Naive B cell (primary cell): ENCODE results near the gene RPLP2. TPM values are rescaled to one million over a fixed set of nuclear protein-coding genes. Genes with fewer than 3 reads are reported as not detected.

Source experiments
- ATAC-seq, 2 donors: fragments of 150-1000 bp; cut with Tn5 transposase; 2 replicates each; pipeline ENCODE4 v1.10.0; 2021; ENCODE audit warnings: low read depth in 2 of 2, mild to moderate bottlenecking in 2 of 2, moderate library complexity in 2 of 2
- DNase-seq: peaks from one replicate; pipeline ENCODE4 v3.0.0; 2022
- H3K27ac Mint-ChIP-seq, 6 donors: one replicate each; pipeline ENCODE4 v1.8.0; 2020 to 2022; ENCODE audit warnings: mild to moderate bottlenecking in 6 of 6, mixed read lengths in 6 of 6, moderate library complexity in 5 of 6, inconsistent platforms in 2 of 6
- H3K27me3 Mint-ChIP-seq, 3 donors: one replicate each; pipeline ENCODE4 v1.8.0; 2021 to 2022; ENCODE audit warnings: mixed read lengths in 3 of 3, mild to moderate bottlenecking in 1 of 3
- H3K36me3 Mint-ChIP-seq, 2 donors: one replicate each; pipeline ENCODE4 v1.8.0; 2020 to 2022; ENCODE audit warnings: mixed read lengths in 2 of 2, inconsistent platforms in 1 of 2, mild to moderate bottlenecking in 1 of 2
- H3K4me1 Mint-ChIP-seq, 3 donors: one replicate each; pipeline ENCODE4 v1.8.0; 2020 to 2022; ENCODE audit warnings: mixed read lengths in 3 of 3, inconsistent platforms in 1 of 3, mild to moderate bottlenecking in 1 of 3, moderate library complexity in 1 of 3
- H3K4me3 Mint-ChIP-seq, 8 donors: one replicate each; pipeline ENCODE4 v1.8.0; 2020 to 2022; ENCODE audit warnings: mild to moderate bottlenecking in 8 of 8, mixed read lengths in 8 of 8, moderate library complexity in 8 of 8, inconsistent platforms in 2 of 8
- H3K9me3 Mint-ChIP-seq, 7 donors: one replicate each; pipeline ENCODE4 v1.8.0; 2020 to 2022; ENCODE audit warnings: mixed read lengths in 7 of 7, mild to moderate bottlenecking in 5 of 7, inconsistent platforms in 2 of 7, moderate library complexity in 1 of 7
- polyA plus RNA-seq, 6 donors: library from polyadenylated mRNA; unstranded; fragments of 300-500 nt; fragmentation: Illumina TruSeq; gene quantifications; one replicate each; pipeline ENCODE4 v1.2.3, GENCODE V29; 2021; ENCODE audit warnings: low read depth in 6 of 6

RPLP2 gene
- polyA plus RNA-seq, 6 donors from 2014 or later = 1,447 to 3,573 (median 3,150) TPM

DNA sequence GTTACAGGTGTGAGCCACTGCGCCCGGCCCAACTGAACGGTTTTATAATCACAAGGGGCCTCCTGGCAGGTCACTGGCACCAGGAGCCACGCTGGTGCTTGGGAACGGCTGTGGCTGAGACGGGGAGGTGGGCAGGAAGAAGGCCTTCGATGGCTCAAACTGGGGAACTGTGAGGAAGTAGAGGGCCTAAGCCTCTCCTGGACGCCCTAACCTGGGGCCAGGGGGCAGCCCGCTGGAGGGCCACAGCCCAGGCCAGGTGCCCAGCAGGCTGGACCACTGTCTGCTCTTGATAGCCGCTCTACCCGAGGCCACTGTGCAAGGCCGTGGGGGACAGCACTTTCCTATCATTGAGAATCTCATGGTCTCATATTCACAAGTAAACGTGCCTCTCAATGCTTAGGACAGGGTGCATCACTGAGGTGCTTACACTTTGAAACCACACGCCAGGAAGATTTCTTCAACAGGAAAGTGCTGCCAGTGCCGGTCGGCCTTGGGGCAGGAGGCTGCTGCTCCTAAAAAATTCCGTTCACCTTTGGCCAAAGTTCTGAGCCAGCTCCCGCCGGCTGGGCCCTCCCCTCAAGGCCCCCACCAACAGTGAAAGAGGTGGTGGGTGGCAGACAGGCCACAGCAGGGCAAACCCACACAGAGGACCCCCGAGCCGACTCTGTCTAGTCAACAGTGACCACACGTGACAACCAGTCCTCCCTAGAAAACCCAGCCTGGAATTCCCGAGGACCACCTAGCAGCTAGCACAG, 39.7 kb upstream of the RPLP2 start:
- no peak for ATAC-seq
- Mint-ChIP-seq H3K36me3 (no peaks in the 10 kb centered on the region), H3K9me3 (no peaks in the 10 kb centered on the region), H3K4me1 (peaks cover 0 to 14% (median 5%) of the 10 kb centered on the region in 3 donors), H3K27me3 (no peaks in the 10 kb centered on the region), H3K27ac (no peak overlapping the region), H3K4me3 (no peak overlapping the region)
- DNase-seq = no peak

DNA sequence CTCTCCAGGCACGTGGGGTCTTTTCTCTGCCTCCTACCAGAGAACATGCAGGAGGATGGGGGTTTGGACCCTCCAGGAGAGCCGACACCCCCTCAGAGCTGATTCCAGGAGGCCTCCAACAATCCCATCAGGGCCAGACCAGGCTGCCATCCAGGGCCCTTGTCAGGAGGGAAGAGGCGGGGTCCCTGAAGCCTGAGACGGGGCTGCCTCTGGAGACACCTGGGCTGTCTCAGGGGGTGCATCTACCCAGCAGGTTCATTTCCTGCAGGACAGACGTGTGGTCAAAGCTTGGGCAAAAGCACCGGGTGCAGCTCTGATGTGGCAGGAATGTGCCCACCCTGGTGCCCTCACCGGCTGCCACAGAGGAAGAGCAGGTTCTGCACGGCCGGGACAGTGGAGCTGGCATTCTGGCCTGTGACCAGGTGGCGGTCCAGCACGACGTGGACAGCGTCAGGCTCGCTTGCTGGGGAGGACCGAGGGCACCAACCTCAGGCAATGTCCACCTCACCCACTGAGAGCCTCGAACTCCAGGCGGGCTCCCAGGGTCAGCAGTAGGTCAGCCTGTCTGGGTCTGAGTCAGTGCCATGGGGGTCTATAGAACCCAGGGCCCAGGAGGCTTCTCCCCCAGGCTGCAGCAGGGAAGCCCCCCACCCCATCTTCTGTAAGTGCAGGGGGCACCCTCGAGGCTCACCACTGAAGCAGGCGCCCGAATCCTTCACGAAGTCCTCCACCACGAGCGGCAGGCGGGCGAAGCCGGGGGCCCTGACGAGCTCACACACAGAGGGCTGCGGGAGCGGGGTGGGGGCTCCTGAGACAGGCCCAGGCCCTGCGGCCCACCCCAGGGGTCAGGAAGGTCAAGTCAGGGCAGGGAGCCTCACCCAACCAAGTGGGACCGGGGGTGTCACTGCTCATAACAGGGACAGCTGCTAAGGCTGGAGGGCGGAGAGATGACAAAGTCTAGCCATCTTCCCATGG, 38.8 kb upstream of the RPLP2 start:
- peak overlapping the region in 1 of 8 donors; percentile 32 for H3K4me3 Mint-ChIP-seq
- no peak for ATAC-seq
- H3K36me3 Mint-ChIP-seq = no peaks in the 10 kb centered on the region
- no peaks in the 10 kb centered on the region for H3K9me3 Mint-ChIP-seq
- peaks cover 0 to 20% (median 11%) of the 10 kb centered on the region in 3 donors for H3K4me1 Mint-ChIP-seq
- no peak for DNase-seq
- H3K27ac Mint-ChIP-seq = no peak overlapping the region
- H3K27me3 Mint-ChIP-seq = no peaks in the 10 kb centered on the region

DNA sequence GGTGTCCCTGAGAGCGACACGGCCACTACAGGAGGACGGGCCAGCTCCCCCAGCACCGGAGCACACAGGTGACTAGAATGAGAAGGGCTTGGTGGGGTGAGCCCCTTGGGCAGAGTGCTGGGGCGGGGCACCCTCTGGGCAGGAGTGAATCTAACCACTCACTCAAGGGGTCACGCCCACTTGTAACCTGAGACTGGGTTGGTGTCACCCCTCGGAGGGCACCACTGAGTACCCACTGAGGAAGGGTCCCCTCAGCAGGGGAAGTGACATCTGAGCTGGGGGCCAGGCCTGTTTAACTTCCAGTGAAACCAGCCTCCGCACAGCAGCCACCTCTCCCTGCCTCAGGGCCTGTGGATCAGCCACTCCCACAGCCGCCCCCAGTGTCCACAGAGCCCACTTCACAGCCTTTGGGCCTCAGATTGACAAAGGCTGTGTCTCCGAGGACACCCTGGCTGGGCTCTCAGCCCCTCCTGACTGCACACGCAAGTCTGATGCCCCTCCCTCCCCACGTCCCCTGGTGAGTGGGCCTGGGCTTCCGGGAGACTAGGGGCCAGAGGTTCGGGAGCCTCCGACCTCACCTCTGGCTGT, 38.1 kb upstream of the RPLP2 start:
- peak overlapping the region in 1 of 8 donors; percentile 32 for H3K4me3 Mint-ChIP-seq
- no peaks in the 10 kb centered on the region for H3K36me3 Mint-ChIP-seq
- H3K4me1 Mint-ChIP-seq = peaks cover 5 to 27% (median 18%) of the 10 kb centered on the region in 3 donors
- DNase-seq (no peak), ATAC-seq (no peak)
- H3K9me3 Mint-ChIP-seq = no peaks in the 10 kb centered on the region
- no peaks in the 10 kb centered on the region for H3K27me3 Mint-ChIP-seq
- H3K27ac Mint-ChIP-seq = no peak overlapping the region

DNA sequence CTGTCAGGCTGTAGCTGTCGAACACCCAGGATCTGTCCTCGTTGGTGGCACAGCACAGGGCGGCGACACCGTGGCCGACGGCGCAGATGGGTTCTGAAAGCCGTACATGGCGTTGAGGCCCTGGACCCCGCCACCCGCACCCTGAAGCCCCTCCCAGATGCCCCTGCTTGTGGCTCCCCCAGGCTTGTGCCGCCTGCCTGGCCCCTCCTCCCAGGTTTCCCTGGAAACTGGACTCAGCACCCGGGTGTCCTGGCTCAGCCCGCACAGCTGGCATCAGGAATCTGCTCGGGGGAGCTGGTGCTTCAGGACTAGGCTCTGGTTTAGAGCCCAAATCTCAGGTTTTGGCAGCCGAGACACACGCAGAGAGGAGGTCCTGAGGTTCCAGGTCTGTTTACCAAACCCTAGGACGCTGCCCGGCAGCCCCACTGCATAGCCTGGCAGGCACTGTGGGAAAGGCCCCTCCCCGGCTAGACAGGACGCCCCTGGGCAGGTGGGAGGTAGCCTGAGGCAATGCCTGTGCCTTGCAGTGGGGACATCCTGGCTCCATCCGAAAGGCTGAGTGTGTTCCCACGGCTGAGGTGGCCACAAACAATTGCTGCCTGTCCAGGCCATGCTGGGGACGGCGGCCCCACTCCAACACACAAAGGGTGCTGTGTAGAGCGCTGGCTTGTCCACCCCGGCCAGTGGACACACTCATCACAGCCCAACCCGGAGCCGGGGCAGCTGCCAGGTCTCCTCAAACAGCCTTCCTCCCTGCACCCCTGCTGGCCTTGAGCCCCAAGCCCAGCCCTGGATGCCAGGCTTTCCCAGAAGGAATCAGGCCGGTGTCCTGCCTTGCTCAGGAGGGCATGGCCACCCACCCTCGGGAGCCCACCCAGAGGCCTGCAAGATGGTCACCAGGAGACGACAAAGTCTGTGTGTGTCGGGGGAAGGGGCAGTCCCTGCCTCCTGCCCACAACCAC, 37.1 kb upstream of the RPLP2 start:
- Mint-ChIP-seq H3K27me3 (no peaks in the 10 kb centered on the region), H3K4me3 (peak overlapping the region in 1 of 8 donors; percentile 20)
- no peak for ATAC-seq

DNA sequence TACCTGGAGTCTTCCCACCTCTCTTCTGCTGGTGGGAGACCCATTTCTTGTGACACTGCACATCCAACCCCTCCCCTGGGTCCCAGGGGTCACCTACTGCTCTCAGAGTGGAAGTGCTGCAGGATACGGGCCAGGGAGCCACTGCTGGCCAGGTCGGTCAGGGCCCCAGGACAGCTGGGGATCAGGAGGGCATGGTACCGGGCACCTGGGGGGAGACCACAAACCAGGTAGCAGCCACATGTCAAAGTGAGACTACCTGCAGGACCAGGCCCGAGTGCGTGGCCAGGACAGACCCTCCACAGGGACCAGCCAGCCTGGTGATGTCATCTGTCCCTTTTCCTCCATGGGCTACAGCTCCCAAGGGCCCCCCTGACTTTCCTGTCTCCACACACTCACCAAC, 36.3 kb upstream of the RPLP2 start:
- H3K36me3 Mint-ChIP-seq = no peaks in the 10 kb centered on the region
- no peak overlapping the region for H3K27ac Mint-ChIP-seq
- DNase-seq = no peak
- no peaks in the 10 kb centered on the region for H3K27me3 Mint-ChIP-seq
- ATAC-seq = no peak
- peak overlapping the region in 1 of 8 donors; percentile 40 for H3K4me3 Mint-ChIP-seq
- H3K4me1 Mint-ChIP-seq = peaks cover 5 to 27% (median 18%) of the 10 kb centered on the region in 3 donors
- no peaks in the 10 kb centered on the region for H3K9me3 Mint-ChIP-seq

More for the DNA sequence above, 37.1 kb upstream of the RPLP2 start:
- Mint-ChIP-seq H3K9me3 (no peaks in the 10 kb centered on the region), H3K27ac (no peak overlapping the region), H3K4me1 (peaks cover 5 to 27% (median 18%) of the 10 kb centered on the region in 3 donors), H3K36me3 (no peaks in the 10 kb centered on the region)
- no peak for DNase-seq

DNA sequence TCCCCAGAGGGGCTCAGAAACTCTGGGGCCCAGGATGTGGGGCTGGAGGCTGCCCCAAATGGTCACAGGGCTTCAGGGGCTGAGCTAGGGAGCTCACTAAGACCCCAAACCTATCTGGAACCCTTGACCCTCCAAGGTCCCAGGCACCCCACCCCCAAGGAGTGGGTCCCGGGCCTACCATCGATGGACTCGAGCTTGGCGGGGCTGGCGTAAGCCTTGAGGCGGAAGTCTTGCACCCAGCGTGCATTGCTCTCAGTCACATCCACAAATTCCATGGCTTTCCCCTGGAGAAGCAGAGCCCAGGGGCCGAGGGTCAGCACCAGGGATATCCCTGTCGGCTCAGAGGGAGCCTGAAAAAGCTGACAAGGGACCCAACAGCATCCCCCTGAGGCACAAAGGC, 35.9 kb upstream of the RPLP2 start:
- H3K27ac Mint-ChIP-seq = no peak overlapping the region
- no peaks in the 10 kb centered on the region for H3K27me3 Mint-ChIP-seq
- H3K4me3 Mint-ChIP-seq = peak overlapping the region in 2 of 8 donors; percentile 71 to 86
- DNase-seq (no peak), ATAC-seq (no peak)
- no peaks in the 10 kb centered on the region for H3K9me3 Mint-ChIP-seq
- H3K36me3 Mint-ChIP-seq = no peaks in the 10 kb centered on the region
- peaks cover 6 to 30% (median 18%) of the 10 kb centered on the region in 3 donors for H3K4me1 Mint-ChIP-seq

DNA sequence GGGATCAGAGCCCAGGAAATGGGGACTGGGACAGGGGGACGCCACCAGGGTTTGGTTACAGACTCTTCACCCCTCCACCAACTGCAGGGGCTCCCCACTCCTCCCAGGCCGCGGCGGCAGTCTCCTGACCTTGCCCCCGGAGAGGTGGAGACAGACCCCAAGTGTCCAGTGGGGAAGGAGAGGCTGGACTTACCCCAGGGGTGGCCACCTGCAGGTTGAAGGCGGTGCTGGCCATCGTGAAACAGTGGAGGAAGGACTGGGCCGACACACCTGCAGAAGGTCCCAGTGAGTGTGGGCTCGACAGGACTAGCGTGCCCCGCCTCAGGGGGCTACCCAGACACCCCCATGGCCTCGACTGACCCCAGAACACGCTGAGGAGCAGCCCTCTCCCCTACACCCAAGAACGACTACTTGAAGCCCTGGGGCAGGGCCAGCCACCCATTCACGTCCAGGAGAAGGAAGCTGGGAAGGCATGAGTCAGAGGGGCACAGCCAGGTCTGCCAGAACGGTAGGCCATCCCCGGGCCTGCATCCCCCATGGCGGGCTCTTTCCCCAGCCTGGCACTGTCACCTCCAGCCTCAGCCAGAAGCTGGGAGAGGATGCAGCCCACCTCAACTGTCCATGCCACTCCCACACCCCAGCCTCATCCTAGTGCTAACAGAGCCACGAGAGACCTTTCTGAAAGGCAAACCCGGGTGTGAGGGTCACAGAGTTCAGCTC, 34.7 kb upstream of the RPLP2 start:
- Mint-ChIP-seq H3K36me3 (no peaks in the 10 kb centered on the region), H3K27me3 (no peaks in the 10 kb centered on the region), H3K4me3 (peak overlapping the region; percentile 40 to 92 (median 78)), H3K27ac (peak overlapping the region in 2 of 6 donors; percentile 42 to 77), H3K4me1 (peaks cover 8 to 37% (median 25%) of the 10 kb centered on the region in 3 donors), H3K9me3 (no peaks in the 10 kb centered on the region)
- ATAC-seq (no peak), DNase-seq (no peak)

DNA sequence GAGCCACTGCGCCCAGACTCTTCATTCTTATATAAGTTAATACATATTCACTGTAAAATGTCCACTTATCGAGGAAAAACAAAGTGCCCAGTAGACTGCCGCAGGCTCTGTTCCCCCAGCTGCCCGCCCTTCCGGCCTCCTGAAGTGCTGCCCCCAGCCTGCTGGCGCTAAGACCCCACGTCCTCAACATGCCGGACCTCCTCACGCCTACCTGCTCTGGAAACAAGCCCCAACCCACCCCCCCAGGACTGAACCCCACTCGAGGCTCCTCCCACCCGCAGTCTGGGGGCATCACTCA, 33.6 kb upstream of the RPLP2 start:
- peak overlapping the region in 3 of 6 donors; percentile 24 to 84 (median 80) for H3K27ac Mint-ChIP-seq
- ATAC-seq (no peak), DNase-seq (no peak)
- no peaks in the 10 kb centered on the region for H3K27me3 Mint-ChIP-seq
- H3K9me3 Mint-ChIP-seq = no peaks in the 10 kb centered on the region
- H3K4me1 Mint-ChIP-seq = peaks cover 8 to 37% (median 25%) of the 10 kb centered on the region in 3 donors
- H3K4me3 Mint-ChIP-seq = peak overlapping the region; percentile 75 to 92 (median 85)
- H3K36me3 Mint-ChIP-seq = no peaks in the 10 kb centered on the region

DNA sequence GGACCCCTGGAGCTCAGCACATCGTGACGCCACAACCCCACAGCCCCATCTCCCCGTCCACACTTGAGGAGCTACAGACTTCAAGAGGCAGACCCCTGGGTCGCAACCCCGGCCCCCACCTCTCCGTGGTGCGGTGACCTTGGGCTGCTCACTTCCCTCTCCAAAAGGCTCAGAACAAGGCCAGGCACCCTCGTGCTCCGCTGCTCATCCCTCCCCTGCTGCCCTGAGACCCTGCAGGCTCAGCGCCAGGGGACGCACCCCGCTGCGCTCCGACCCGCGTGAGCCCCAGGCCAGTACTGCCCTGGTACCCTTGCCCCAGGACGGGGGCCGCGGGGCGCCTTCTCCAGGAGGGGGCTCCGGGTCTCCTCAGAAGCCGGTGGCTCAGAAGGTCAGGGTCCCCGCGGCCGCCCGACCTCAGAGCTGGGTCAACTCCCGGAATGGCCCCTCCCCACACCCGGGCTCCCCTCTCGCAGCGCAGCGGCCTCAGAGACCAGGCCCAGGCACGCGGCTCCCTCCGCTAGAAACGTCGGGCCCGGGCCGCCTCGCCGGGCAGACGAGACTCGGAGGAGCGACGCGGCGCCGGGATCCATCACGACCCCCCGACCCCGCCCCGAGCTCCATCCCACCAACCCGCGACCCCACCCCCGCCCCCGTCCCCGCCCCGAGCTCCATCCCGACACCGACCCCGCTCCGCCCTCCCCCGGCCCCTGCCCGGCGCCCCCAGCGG, 33.0 kb upstream of the RPLP2 start:
- peaks cover 8 to 37% (median 25%) of the 10 kb centered on the region in 3 donors for H3K4me1 Mint-ChIP-seq
- no peaks in the 10 kb centered on the region for H3K36me3 Mint-ChIP-seq
- no peaks in the 10 kb centered on the region for H3K27me3 Mint-ChIP-seq
- peak overlapping the region in 5 of 6 donors; percentile 24 to 84 (median 69) for H3K27ac Mint-ChIP-seq
- no peaks in the 10 kb centered on the region for H3K9me3 Mint-ChIP-seq
- peak overlapping the region; percentile 75 to 92 (median 85) for H3K4me3 Mint-ChIP-seq
- ATAC-seq (peak; percentile 53 to 54), DNase-seq (no peak)

DNA sequence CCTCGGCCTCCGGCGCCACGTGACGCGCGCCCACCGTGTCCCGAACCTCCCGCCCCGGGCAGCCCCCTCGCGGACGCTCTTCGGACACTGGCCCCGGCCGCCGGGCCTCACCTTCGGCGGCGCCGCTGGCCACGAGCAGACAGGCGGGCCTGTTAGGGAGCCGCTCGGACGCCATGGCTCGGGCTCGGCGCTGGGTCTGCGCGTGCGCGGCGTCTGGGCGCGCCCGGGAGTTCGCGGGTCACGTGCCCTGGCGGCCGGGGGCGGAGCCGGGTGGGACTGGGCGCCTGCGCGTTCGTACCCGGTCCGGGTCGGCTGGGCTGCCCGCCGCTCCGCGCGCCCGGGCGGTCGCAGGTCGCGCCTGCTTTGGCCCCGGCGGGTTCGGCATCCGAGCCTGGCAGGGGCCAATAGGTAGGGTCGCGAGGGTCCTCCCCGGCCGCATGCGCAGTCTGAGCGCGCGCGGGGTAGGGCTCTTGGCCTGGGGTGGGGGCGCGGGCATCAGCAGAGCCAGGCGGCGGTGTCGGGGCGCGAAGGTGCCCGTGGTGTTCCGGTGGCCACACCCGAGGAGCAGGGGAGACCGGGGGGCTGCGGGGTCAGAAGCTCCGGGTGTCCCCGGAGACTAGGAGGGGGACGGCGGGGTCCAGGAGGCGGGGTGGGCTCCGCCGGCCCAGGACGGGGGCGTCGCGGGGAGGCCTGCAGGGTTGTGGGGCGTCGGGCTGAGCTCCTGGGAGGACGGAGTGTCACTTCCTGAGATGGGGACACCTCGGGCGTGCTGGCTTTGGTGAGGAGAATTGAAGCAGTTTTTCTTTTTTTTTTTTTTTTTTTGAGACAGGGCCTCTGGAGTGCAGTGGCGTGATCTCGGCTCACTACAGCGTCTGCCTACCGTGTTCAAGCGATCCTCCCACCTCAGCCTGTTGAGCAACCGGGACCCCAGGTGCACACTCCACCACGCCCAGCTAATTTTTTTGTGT, 32.2 kb upstream of the RPLP2 start, which contains the start of gene GATD1:
Gene GATD1, minus strand, starts transcription at position 200 of the 968 bp plus-strand sequence. Its CDS starts 25 bp downstream, at position 175.
- H3K36me3 Mint-ChIP-seq = no peaks in the 10 kb centered on the region
- H3K27me3 Mint-ChIP-seq = no peaks in the 10 kb centered on the region
- H3K27ac Mint-ChIP-seq = peak within 1 kb of the TSS in 5 of 6 donors; percentile 24 to 84 (median 73)
- H3K9me3 Mint-ChIP-seq = no peaks in the 10 kb centered on the region
- H3K4me3 Mint-ChIP-seq = peak within 1 kb of the TSS; percentile 75 to 94 (median 86)
- ATAC-seq (peak; percentile 85 to 88), DNase-seq (peak; percentile 96)
- H3K4me1 Mint-ChIP-seq = peaks cover 8 to 37% (median 25%) of the 10 kb centered on the region in 3 donors
